ENCODE data around the gene CIDEA.

Gene CIDEA

GRCh38 chr18:12276736-12277554, 22.8 kb downstream of the CIDEA start:
- no peak for DNase-seq

GRCh38 chr18:12278215-12278671, 24.1 kb downstream of the CIDEA start:
- DNase-seq: no peak

- peak; percentile 16 for DNase-seq
These were observed 24.9 kb downstream of the CIDEA start for GRCh38 chr18:12278741-12279682.

- no peak for DNase-seq
These were observed 25.8 kb downstream of the CIDEA start for GRCh38 chr18:12279781-12280531.

- no peak for DNase-seq
These were observed 27.7 kb downstream of the CIDEA start for GRCh38 chr18:12281861-12282260.

GRCh38 chr18:12282442-12283039, 28.4 kb downstream of the CIDEA start:
- peak; percentile 5 for DNase-seq

- no peak for DNase-seq
These were observed 29.1 kb downstream of the CIDEA start for GRCh38 chr18:12283256-12283655.

- no peak for DNase-seq
These were observed 29.5 kb downstream of the CIDEA start for GRCh38 chr18:12283666-12284065.

GRCh38 chr18:12287131-12287681, 33.0 kb downstream of the CIDEA start:
- DNase-seq: no peak

GRCh38 chr18:12287684-12288402, 33.7 kb downstream of the CIDEA start:
- no peak for DNase-seq

GRCh38 chr18:12288403-12288755, 34.2 kb downstream of the CIDEA start:
- no peak for DNase-seq

- DNase-seq: no peak
These were observed 35.9 kb downstream of the CIDEA start for GRCh38 chr18:12290086-12290485.

- no peak for DNase-seq
These were observed 37.0 kb downstream of the CIDEA start for GRCh38 chr18:12291161-12291560.

GRCh38 chr18:12291690-12292089, 37.5 kb downstream of the CIDEA start:
- no peak for DNase-seq

GRCh38 chr18:12293831-12294230, 39.7 kb downstream of the CIDEA start:
- DNase-seq: no peak

- DNase-seq: no peak
These were observed 41.4 kb downstream of the CIDEA start for GRCh38 chr18:12295389-12296086.

GRCh38 chr18:12296087-12296403, 41.9 kb downstream of the CIDEA start:
- no peak for DNase-seq

GRCh38 chr18:12296457-12296856, 42.3 kb downstream of the CIDEA start:
- no peak for DNase-seq

- no peak for DNase-seq
These were observed 45.7 kb downstream of the CIDEA start for GRCh38 chr18:12299862-12300261.

GRCh38 chr18:12301263-12302005, 47.3 kb downstream of the CIDEA start:
- no peak for DNase-seq

Measured in GOT3 (cell line).